Gastrocnemius medialis (tissue), 4 donors: ENCODE measurements around the gene ING1.
"Not testable (repeated sequence)": the region's sequence is repeated elsewhere in the genome, so short reads cannot be mapped to it uniquely, and the experiment has no call there.

Experiments
- CTCF ChIP-seq, 5 experiments: fragments of 450-650 bp in 3 of 5; fragments of 200-600 bp in 2 of 5; sonication (generic) in 2 of 5; IDR thresholded peaks in 4 of 5; conservative IDR thresholded peaks in 1 of 5; 1 replicate in 4 of 5; 2 replicates in 1 of 5; pipeline ENCODE4 v1.5.1; 2016 to 2019; ENCODE audit warnings: antibody characterized with exemption in 5 of 5, mild to moderate bottlenecking in 3 of 5, moderate library complexity in 3 of 5
- POLR2A ChIP-seq, 2 donors: fragments of 450-650 bp; IDR thresholded peaks; one replicate each; pipeline ENCODE4 v1.6.1; 2017; ENCODE audit warnings: antibody characterized with exemption in 2 of 2, mild to moderate bottlenecking in 2 of 2, moderate library complexity in 2 of 2

GRCh38 chr13:110695774-110696173, 17.7 kb upstream of the ING1 start:
- not testable (repeated sequence) for TF ChIP-seq POLR2A (IDR thresholded peaks at IDR 0.05); CTCF (IDR thresholded peaks at IDR 0.05 in 4 of 5, conservative IDR thresholded peaks at IDR 0.05 in 1 of 5)
